Mononuclear cell (primary cell): ENCODE data around the gene GNB1L. TPM values are rescaled to one million over a fixed set of nuclear protein-coding genes. Genes with fewer than 3 reads are reported as not detected.

Experiments used
- H3K27me3 ChIP-seq: 2 replicates; pipeline ENCODE4 v1.6.0; 2011; ENCODE audit warnings: low read length, control low read depth; ENCODE audit not compliant: insufficient read depth
- H3K4me1 ChIP-seq: 2 replicates; pipeline ENCODE4 v1.5.1; 2011; ENCODE audit warnings: mild to moderate bottlenecking, low read length, control low read depth; ENCODE audit not compliant: insufficient read depth
- H3K4me3 ChIP-seq: 2 replicates; pipeline ENCODE4 v1.5.1; 2011; ENCODE audit warnings: mild to moderate bottlenecking, low read length, moderate library complexity
- H3K9me3 ChIP-seq: 2 replicates; pipeline ENCODE4 v1.5.1; 2011; ENCODE audit warnings: low read depth, mild to moderate bottlenecking, control low read depth, low read length
- total RNA-seq: library from RNA; depleted of rRNA; stranded (reverse); fragments of >200 nt; gene quantifications from one replicate; pipeline ENCODE4 v1.2.3, GENCODE V29; 2012

Gene GNB1L
- total RNA-seq, 1 donor = 1.0 TPM

GRCh38 chr22:19848298-19849224 lies 6.1 kb downstream of the GNB1L start:
- H3K4me3 ChIP-seq = no peak overlapping the region
- H3K4me1 ChIP-seq = peaks cover 25% of the 10 kb centered on the region
- H3K27me3 ChIP-seq = no peaks in the 10 kb centered on the region
- H3K9me3 ChIP-seq = no peaks in the 10 kb centered on the region

- no peaks in the 10 kb centered on the region for H3K27me3 ChIP-seq
- peaks cover 16% of the 10 kb centered on the region for H3K4me1 ChIP-seq
- no peaks in the 10 kb centered on the region for H3K9me3 ChIP-seq
- no peak overlapping the region for H3K4me3 ChIP-seq
Observed at GRCh38 chr22:19847345-19847632, 7.4 kb downstream of the GNB1L start.

- H3K4me1 ChIP-seq = peaks cover 16% of the 10 kb centered on the region
- H3K27me3 ChIP-seq = no peaks in the 10 kb centered on the region
- no peak overlapping the region for H3K4me3 ChIP-seq
- no peaks in the 10 kb centered on the region for H3K9me3 ChIP-seq
Observed at GRCh38 chr22:19846620-19847344, 7.9 kb downstream of the GNB1L start.

GRCh38 chr22:19845054-19845722 lies 9.5 kb downstream of the GNB1L start:
- Histone ChIP-seq H3K9me3 (no peaks in the 10 kb centered on the region), H3K4me1 (peaks cover 16% of the 10 kb centered on the region), H3K4me3 (no peak overlapping the region), H3K27me3 (no peaks in the 10 kb centered on the region)

GRCh38 chr22:19844377-19845053 lies 10.2 kb downstream of the GNB1L start:
- Histone ChIP-seq H3K4me3 (no peak overlapping the region), H3K27me3 (no peaks in the 10 kb centered on the region), H3K4me1 (peaks cover 16% of the 10 kb centered on the region), H3K9me3 (no peaks in the 10 kb centered on the region)

- Histone ChIP-seq H3K9me3 (no peaks in the 10 kb centered on the region), H3K27me3 (no peaks in the 10 kb centered on the region), H3K4me3 (no peak overlapping the region), H3K4me1 (peaks cover 16% of the 10 kb centered on the region)
Observed at GRCh38 chr22:19843857-19844376, 10.8 kb downstream of the GNB1L start.

- no peak overlapping the region for H3K4me3 ChIP-seq
- no peaks in the 10 kb centered on the region for H3K9me3 ChIP-seq
- H3K27me3 ChIP-seq = no peaks in the 10 kb centered on the region
- H3K4me1 ChIP-seq = peaks cover 16% of the 10 kb centered on the region
Observed at GRCh38 chr22:19843107-19843856, 11.4 kb downstream of the GNB1L start.

- Histone ChIP-seq H3K4me3 (no peak overlapping the region), H3K27me3 (no peaks in the 10 kb centered on the region), H3K9me3 (no peaks in the 10 kb centered on the region), H3K4me1 (peaks cover 16% of the 10 kb centered on the region)
Observed at GRCh38 chr22:19842393-19843106, 12.1 kb downstream of the GNB1L start.

GRCh38 chr22:19841641-19842392 lies 12.9 kb downstream of the GNB1L start:
- no peaks in the 10 kb centered on the region for H3K9me3 ChIP-seq
- no peak overlapping the region for H3K4me3 ChIP-seq
- no peaks in the 10 kb centered on the region for H3K27me3 ChIP-seq

GRCh38 chr22:19840955-19841640 lies 13.6 kb downstream of the GNB1L start:
- H3K9me3 ChIP-seq = no peaks in the 10 kb centered on the region
- H3K4me1 ChIP-seq = peaks cover 16% of the 10 kb centered on the region
- no peak overlapping the region for H3K4me3 ChIP-seq
- no peaks in the 10 kb centered on the region for H3K27me3 ChIP-seq

More at GRCh38 chr22:19841641-19842392, 12.9 kb downstream of the GNB1L start:
- H3K4me1 ChIP-seq = peaks cover 16% of the 10 kb centered on the region

GRCh38 chr22:19840059-19840458 lies 14.6 kb downstream of the GNB1L start:
- no peaks in the 10 kb centered on the region for H3K27me3 ChIP-seq
- H3K4me3 ChIP-seq = no peak overlapping the region

GRCh38 chr22:19837915-19838314 lies 16.8 kb downstream of the GNB1L start:
- H3K27me3 ChIP-seq = no peaks in the 10 kb centered on the region
- H3K9me3 ChIP-seq = no peaks in the 10 kb centered on the region
- no peak overlapping the region for H3K4me3 ChIP-seq
- H3K4me1 ChIP-seq = no peaks in the 10 kb centered on the region

More at GRCh38 chr22:19840059-19840458, 14.6 kb downstream of the GNB1L start:
- Histone ChIP-seq H3K4me1 (peaks cover 13% of the 10 kb centered on the region), H3K9me3 (no peaks in the 10 kb centered on the region)
